Mammary epithelial cell (primary cell): ENCODE data around the gene LIMK1.

Source experiments
- CTCF ChIP-seq, 2 donors: IDR thresholded peaks in 1 of 2; conservative IDR thresholded peaks in 1 of 2; 2 replicates each; pipeline ENCODE4 v1.5.1; 2011 to 2012; ENCODE audit warnings: inconsistent platforms in 2 of 2, low read length in 2 of 2, mild to moderate bottlenecking in 2 of 2, control low read depth in 1 of 2, low read depth in 1 of 2; ENCODE audit not compliant: insufficient read depth in 1 of 2; ENCODE audit errors: extremely low read depth in 1 of 2
- EZH2 ChIP-seq: IDR thresholded peaks from 2 replicates; pipeline ENCODE4 v1.6.1; 2012; ENCODE audit warnings: low read length, inconsistent platforms, borderline replicate concordance

GRCh38 chr7:74066626-74067025 is 17.0 kb upstream of the LIMK1 start:
- TF ChIP-seq CTCF (conservative IDR thresholded peaks at IDR 0.05 in 1 of 2, IDR thresholded peaks at IDR 0.05 in 1 of 2; ENCODE audit: extremely low read depth in 1 of 2, insufficient read depth in 1 of 2, low read depth in 1 of 2, low read length in 2 of 2) = no peak
- no peak for TF ChIP-seq EZH2
